Amniotic epithelial cell (primary cell): ENCODE measurements around the gene EPHB1.
"Not testable (repeated sequence)": the region's sequence is repeated elsewhere in the genome, so short reads cannot be mapped to it uniquely, and the experiment has no call there.

Source experiments
- DNase-seq: peaks from one replicate; pipeline ENCODE4 v3.0.0-alpha.2; 2010; ENCODE audit warnings: low read depth

Gene EPHB1

DNA sequence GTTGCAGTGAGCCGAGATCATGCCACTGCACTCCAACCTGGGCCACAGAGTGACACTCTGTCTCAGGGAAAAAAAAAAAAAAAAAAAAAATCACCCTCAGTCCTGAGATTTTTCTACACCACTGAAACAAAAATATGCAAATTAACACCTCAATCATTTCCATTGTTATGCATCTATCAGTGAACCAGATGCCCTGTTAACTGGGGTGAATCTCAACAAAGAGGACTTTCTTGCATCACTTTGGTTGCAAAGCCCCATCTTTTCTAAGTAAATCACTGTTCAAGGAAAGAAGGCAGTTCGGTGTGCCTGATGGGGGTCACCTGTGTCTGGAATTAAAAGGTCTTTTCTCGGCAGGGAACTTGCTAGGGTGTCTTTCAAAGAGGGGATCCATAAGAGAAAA lies 421.6 kb downstream of the EPHB1 start:
- no peak for DNase-seq

DNA sequence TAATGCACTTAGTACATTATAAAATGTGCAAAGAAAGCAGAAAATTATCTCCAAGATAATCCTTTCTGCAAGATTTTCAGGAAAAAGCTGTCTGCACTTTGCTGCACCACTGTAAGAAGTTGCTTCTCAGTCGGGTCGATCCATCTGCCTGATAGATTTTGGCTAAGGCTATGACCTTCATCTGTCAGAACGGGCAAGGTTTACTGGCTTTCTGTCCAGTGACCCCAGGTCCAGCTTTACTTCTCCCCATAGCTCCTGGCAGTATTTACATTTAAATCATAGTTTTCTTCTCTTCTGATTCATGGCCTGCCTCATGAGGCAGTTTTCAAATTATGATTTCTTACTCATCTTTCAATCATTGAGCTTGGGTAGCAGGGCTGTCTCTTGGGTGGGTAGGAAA lies 422.7 kb downstream of the EPHB1 start:
- DNase-seq: no peak

DNA sequence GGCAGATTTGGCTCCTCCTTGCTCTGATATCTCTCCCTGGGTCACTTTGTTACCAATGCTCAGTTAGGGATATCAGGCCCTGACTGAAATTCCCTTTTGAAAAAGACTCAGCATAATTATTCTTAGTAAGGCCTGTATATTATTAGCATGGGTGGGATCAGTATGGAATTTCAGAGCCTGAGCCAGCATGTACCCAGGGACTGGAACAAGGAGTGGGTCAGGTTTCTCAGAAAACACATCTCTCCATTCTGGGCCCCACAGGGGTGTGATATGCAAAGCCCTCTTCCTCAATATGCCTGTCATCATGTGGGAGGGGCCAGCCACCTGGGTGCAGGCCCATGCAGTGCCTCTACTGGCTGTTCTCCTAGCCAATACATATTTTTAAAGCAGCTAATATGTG lies 423.2 kb downstream of the EPHB1 start:
- no peak for DNase-seq

DNA sequence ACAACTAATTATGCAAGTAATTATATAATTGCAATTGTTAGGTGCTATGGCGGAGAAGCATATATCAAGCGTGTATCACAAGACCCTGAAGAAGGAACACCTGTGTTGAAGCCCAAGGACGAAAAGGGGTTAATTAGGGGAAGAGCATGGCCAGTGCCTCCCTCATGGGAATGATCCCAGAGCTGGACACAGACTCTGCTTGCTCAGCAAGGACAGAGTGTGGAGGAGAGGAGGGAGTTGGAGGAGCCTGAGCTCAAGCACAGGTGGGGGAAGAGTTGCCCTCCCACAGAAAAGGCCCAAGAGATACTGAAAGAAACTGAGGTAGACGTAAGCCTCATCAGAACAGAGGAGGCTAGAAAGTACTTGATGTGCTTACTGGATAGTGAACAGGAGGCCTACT lies 423.7 kb downstream of the EPHB1 start:
- no peak for DNase-seq

DNA sequence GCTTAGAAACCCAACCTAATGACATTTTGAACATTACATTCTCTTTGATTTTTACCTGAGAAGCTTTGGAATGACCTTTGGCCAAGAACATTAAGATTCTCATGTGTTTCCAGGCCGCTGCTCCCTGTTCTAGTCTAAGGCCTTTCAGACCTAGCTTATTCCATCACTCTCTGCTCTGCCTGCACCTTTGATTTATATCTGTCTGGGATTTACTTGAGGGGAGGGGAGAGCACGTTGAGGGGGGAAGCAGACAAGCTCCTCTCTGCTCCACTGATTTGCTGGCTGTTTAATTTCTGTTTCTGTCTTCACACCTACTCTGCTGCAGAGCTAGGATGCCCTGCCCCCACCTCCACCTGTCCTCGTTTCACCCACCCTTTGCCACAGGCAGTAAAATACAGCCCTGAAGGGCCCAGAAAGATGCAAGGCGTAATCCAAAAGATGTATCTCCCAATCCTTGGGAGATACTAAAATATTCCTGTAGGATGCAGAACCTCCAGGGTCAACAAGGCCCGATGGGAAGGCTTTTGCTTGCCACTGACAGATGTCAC lies 429.8 kb downstream of the EPHB1 start:
- DNase-seq: no peak

DNA sequence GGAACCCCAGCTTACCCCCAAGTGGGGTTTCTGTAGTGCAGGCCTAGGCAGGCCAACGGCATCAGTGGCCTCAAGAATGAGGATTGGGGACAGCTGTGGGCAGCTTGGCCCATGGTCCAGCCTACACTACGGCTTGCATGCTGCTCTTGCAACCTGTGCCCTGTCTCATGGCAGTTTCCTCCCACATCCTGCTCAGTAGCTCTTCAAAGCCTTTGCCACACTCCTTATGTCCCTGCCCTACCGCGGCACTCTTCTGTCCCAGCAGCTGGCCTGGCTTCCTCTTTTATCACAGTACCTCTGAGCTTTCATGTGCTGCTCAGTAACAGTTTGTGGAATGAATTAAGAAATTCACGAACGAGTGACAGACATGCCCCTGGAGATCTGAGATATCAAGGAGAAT lies 431.0 kb downstream of the EPHB1 start:
- no peak for DNase-seq

DNA sequence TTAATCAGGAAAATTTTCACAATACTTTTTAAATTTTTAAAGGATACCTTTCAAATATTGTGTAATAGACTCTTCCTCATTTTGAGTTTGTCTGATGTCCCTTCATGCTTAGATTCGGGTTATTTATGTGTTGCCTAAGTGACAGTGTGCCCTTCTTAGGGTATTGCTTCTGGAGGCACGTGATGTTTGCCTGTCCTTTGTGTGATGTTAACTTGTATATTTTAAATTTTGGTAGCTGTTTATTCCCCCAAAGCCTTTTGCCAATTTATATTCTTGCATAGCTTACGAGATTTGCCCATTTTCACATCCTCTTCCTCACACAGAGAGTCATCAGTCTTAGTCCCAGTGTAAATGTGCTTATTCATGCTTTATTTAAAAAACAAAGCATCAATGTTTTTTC lies 433.1 kb downstream of the EPHB1 start:
- no peak for DNase-seq

DNA sequence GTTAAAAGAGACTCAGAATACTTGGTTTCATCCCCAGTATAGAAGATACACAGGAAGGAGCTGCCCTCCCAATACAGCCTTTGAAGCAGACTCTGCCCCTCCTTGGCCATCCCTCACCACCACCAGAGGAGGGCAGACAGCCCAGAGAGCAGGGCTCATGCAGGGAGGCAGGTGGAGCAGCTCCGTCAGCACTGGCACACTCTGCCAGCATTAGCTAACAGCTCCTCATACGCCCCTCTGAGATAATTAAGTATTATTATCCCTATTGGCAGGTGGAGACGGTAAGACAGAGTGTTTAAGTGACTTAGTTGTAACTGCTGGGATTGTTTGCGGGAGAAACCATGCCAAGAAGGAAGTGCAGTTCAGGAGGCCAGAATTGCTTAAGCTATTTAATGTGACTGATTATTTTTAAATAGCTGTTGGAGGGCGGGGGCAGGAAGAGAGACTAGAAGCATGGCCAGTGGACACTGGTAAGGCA lies 434.0 kb downstream of the EPHB1 start:
- DNase-seq: no peak

DNA sequence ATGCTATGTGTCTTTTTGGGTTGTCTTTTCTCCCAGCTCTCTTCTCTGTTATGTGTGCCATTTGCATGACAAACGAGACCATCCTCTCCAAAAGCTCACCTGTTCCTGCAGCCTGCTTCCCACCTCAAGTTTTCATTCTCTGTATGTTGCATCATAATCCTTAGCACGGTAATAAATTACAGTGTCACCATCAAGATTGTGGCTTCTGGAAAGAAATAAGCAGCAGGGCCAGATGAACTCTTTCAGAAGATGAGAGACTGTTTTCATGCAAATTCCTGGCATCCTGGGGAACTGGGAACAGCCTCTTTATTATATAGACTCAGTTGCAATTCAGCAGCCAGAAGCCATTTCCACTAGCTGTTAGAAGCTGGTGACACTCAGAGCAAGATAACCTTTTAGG lies 436.7 kb downstream of the EPHB1 start:
- DNase-seq: no peak

DNA sequence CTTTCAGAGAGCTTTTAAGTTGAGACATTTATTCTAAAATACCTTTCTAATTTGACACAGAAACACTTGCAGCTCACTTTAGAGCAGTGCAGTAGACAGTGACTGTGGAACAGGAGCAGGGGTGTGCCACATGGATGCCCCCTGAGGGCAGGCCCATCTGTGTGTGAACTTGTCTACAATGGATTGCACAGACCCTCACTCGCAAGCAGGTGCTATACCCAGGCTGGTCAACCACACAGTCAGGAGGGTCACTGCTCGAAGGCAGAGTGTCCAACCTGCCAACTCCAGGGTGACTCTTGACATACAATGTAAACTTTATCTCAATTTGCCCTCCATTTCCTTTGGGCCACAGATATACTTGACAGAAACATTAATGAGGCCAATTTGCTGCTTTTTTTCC lies 437.2 kb downstream of the EPHB1 start:
- DNase-seq: no peak

DNA sequence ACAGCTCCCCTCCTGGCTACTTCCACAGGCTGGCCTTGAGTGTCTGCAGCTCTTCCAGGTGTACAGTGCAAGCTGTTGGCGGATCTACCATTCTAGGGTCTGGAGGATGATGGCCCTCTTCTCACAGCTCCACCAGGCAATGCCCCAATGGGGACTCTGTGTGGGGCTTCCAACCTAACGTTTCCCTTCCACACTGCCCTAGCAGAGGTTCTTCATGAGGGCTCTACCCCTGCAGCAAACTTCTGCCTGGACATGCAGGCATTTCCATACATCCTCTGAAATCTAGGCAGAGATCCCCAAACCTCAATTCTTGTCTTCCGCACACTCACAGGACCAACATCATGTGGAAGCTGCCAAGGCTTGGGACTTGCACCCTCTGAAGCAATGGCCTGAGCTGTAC lies 438.4 kb downstream of the EPHB1 start:
- DNase-seq: not testable (repeated sequence)

DNA sequence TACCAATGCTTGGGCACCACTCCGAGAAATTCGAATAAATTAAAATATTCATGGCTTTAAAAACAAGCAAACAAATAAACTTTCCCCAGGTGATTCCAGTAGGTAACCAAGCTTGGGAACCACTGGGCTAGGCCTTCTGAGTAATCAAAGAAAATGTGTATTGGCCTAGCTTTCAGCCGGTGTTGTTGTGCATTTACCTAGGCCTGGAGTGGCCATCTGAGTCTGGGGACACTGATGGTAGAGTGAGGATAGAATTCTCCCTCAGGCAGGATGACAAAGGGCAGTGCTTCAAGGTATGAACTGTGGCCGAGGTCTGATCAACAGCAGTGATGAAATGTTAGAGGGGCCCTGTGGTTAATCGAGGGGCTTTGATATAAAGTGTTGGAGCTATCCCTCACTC lies 440.5 kb downstream of the EPHB1 start:
- DNase-seq: no peak

DNA sequence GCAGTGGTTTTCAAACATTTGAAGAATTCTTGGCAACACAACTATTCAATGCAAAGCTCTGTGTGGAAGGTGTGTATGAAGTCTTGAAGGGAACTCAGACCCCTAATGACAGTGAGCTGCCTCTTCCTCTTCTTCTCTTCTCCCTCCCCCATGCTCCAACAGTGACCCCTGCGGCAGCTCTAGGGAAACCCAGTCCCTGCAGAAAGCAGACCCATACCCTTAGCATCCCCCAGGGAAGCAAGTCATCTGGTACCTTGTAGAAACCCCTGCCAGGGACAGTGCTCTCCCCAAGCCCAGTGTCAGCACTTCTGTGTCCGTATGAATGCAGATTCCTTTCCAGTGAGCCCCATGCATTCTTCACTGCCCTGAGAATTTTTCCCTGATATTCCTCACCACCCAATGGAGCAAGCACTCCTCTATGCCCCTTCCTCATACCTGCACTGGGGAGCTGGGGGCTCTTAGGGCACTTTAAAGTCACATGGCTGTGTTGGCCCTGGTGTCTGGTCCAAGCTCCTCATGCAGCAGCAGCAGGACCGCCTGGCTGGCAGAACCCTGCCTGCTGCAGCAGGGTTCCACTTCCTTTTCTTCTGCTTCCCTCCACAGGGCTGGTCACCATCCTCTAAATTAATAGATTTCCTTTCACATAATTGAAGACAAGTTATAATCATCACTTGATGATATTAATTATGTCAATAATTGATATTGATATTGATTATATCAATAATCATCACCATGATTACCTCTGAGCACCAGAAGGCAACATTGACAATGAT lies 442.5 kb downstream of the EPHB1 start:
- no peak for DNase-seq

DNA sequence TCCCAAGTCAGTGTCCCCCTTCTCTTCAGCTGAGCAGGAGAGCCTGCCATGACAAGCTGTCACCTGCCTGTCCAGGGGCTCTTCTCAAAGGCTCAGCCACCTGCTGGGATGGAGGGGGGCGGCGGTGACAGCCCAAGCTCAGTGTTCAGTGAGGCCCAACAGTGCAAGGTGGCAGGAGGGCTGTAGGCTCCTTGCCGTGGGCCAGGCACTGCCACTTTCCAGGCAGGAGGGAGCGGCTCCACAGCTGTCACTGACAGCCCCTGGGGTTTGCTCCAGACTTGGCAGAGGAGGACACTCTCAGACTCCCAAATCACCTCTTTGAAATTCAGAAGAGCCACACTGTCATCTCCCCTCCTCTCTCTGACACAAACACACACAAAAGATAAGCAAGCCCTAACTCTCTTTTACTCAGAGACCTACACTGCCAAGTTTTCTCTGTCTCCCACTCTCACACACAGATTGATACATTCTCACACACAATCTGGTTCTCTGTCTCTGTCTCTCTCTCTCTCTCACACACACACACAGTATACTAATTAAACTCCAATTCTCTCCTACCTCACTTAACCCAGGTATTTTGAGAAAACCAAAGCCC lies 443.3 kb downstream of the EPHB1 start:
- DNase-seq: no peak

DNA sequence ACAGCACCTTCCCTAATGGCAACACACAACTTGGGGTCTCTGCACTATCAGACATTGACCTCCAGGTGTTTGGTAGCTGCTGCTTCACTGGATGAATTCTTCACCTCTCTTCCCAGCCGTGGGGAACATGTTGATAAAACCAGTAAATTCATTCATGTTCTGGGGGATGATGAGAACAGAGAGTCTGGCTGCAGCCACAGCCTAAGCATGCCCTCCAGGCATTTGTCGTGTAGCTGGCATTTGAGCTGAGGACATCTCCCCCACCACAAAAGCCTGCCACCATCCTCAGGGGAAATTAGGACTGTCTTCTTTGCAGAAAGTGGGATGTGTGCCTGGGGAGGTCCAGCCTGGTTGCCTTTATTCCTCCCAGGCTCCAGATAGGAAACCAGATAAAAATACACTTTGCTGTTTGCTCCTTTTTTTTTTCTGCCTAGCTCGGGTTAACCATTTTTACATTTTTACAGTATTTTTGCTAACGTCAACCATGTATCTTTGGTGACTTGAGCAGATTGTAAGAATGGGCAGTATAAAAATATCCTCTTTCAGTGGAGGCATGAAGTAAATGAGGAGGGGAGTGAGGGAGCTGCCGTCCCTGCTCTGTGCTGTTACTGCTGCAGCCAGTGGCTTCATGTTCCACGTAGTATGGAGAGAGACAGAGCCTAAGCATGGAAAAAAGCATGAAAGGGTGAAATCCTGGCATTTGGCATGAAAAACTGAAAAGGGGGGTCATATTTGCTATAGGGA lies 444.0 kb downstream of the EPHB1 start:
- no peak for DNase-seq

DNA sequence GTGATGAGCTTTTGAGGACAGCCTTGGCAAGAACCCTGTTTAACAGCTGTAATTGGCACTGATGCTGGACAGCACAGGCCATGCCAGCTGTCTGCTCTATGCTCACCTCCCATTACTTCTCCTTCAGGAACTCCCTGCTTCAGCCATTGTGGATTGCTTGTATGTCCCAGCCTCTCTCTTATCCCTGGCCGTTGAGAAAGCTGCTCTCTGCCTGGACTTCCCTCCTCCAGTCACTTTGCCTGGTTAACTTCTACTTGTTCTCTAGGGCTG lies 444.5 kb downstream of the EPHB1 start:
- DNase-seq: no peak

DNA sequence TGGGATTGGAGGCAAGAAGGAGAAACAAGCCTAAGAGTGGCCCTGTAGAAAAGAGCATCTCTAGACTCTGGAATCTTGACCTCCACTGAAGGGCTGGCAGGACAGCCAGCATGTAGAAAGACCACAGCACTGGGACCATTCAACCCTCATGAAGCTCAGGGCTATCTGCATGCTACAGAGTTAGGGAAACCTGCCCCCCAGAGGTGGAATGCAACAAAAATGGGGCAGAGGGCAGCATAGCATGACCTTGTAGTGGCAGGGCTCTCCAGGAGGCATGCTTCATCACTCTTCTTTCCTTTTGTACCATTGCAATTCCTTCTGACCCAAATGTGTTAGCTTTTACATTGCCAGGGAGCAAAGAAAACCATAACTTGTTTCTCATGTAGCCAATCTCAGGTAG lies 445.4 kb downstream of the EPHB1 start:
- DNase-seq: no peak

DNA sequence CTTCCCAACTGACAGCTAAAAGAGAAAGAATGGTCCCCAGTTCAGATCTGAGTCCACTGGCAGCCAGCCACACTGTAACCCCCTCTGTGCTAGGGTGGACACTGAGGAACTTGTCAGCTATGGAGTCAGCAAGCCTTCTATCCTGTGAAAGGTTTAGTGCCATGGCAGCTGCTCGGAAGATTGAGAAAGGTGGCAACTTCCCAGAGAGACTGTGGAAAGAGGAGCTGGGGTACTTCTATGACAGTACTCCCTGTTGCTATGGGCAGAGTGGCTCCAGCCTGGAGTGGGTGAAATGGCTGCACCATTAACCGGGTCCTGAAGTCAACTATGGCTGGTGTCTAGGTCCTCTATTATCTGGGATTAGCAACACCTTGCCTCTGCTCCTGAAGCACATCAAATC lies 447.2 kb downstream of the EPHB1 start:
- DNase-seq: no peak

DNA sequence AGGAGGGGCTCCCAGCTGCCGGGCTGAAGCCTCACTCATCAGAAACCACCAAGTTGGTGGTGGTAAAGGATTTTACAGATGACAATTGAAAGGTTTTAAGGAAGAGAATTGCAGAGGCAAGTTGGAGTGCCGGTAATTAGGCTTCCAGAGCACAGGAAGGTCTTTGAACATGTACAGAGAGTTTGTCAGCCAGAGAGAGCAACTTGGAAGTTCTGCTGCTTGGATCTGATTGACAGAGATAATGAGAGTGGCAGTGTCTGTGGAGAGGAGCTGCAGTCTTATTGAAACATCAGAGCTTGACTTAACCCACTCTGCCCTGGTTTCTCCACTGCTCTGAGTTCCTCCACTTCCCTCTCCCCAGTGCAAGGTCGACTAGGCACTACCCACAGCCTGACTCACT lies 448.6 kb downstream of the EPHB1 start:
- DNase-seq: no peak

DNA sequence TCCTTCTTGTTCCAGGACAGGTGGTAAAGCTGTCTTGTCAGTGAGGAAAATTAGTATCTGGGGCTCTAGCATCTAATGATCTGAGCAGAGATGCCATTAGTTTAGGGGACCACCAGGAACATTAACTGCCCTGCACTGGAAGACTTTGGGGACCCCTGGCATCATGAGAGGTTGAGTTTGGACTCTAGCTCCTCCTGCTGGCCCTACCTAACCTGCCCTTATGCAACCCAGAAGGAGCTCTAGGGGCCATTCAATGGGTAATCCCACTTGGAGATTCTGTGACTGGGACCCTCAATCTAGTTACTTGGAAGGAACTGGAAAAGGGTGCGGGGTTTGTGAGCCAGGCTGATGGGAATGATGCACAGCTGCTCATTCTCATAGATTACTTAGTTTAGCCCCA lies 451.0 kb downstream of the EPHB1 start:
- no peak for DNase-seq

DNA sequence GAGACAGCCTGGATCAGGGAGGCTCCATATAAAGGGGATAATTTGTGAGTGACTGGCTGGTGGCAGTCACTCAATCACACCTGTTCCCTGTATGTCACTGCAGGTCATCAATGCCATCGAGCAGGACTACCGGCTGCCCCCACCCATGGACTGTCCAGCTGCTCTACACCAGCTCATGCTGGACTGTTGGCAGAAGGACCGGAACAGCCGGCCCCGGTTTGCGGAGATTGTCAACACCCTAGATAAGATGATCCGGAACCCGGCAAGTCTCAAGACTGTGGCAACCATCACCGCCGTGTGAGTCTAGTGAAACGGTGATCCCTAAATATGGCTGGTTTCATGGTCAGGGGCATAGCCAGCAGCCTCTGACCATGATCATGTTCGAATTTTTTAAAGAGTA lies 453.2 kb downstream of the EPHB1 start:
- no peak for DNase-seq

DNA sequence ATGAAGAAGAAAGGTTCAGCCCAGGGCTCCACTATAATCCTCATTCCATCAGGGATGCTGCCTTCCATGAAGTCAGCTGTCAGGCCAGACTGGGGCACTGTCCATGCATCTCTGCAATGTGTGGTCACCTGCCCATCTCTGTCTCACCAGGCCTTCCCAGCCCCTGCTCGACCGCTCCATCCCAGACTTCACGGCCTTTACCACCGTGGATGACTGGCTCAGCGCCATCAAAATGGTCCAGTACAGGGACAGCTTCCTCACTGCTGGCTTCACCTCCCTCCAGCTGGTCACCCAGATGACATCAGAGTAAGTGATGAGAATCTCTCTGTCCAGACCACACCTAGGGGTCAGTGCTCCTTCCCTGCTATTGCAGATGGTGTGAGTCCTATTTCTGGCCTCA lies 454.1 kb downstream of the EPHB1 start:
- DNase-seq: no peak

DNA sequence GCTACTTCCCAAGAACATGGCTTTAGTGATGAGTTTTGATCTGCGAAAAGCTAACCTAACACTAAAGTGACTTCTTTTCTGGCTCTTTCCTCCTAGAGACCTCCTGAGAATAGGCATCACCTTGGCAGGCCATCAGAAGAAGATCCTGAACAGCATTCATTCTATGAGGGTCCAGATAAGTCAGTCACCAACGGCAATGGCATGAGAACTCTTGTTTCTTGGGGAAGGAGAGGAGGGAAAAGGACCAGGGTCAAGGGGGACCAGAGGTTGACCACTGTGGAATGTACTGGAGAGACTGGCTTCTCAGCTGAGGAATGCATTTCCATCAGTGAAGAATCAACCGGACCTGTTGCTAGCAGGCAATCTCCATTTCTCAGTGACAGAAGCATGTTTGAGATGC lies 463.9 kb downstream of the EPHB1 start:
- DNase-seq: no peak
